Neural progenitor cell (in vitro differentiated cells): ENCODE data around the gene STMN3. TPM values are rescaled to one million over a fixed set of nuclear protein-coding genes. Genes with fewer than 3 reads are reported as not detected.
"Not testable (repeated sequence)": the region's sequence is repeated elsewhere in the genome, so short reads cannot be mapped to it uniquely, and the experiment has no call there.

ENCODE experiments used
- DNase-seq: peaks from one replicate; pipeline ENCODE4 v3.0.0-alpha.2; 2016; ENCODE audit warnings: low spot score
- H2AFZ ChIP-seq: fragments of 200-600 bp; sonication (generic); replicated peaks from 2 replicates; pipeline ENCODE4 v1.6.1; 2016; ENCODE audit warnings: antibody characterized with exemption
- H3F3A ChIP-seq: fragments of 200-600 bp; sonication (generic); 2 replicates; pipeline ENCODE4 v1.6.1; 2016; ENCODE audit warnings: antibody characterized with exemption, low read depth
- H3K27ac ChIP-seq: fragments of 200-600 bp; sonication (generic); 2 replicates; pipeline ENCODE4 v1.5.1; 2016; ENCODE audit warnings: mild to moderate bottlenecking
- H3K27me3 ChIP-seq: fragments of 200-600 bp; sonication (generic); 2 replicates; pipeline ENCODE4 v1.6.1; 2016; ENCODE audit warnings: mild to moderate bottlenecking, moderate library complexity
- H3K36me3 ChIP-seq: fragments of 200-600 bp; sonication (generic); 2 replicates; pipeline ENCODE4 v1.5.1; 2016
- H3K4me1 ChIP-seq: fragments of 200-600 bp; sonication (generic); 2 replicates; pipeline ENCODE4 v1.6.1; 2016; ENCODE audit warnings: mixed run types
- H3K4me2 ChIP-seq: fragments of 200-600 bp; sonication (generic); 2 replicates; pipeline ENCODE4 v1.6.1; 2016
- H3K4me3 ChIP-seq: fragments of 200-600 bp; sonication (generic); 2 replicates; pipeline ENCODE4 v1.5.1; 2016
- H3K79me2 ChIP-seq: fragments of 200-600 bp; sonication (generic); 2 replicates; pipeline ENCODE4 v1.6.1; 2016; ENCODE audit warnings: low read depth
- H3K9ac ChIP-seq: fragments of 200-600 bp; sonication (generic); 2 replicates; pipeline ENCODE4 v1.6.1; 2016
- H3K9me3 ChIP-seq: fragments of 200-600 bp; sonication (generic); 2 replicates; pipeline ENCODE4 v1.5.1; 2016; ENCODE audit warnings: low read depth
- H4K20me1 ChIP-seq: fragments of 200-600 bp; sonication (generic); 2 replicates; pipeline ENCODE4 v1.6.1; 2016; ENCODE audit warnings: low read depth
- H3K27ac Mint-ChIP-seq: 3 replicates; pipeline ENCODE4 v1.8.0; 2021; ENCODE audit warnings: mixed read lengths
- H3K27me3 Mint-ChIP-seq: 2 replicates; pipeline ENCODE4 v1.8.0; 2022; ENCODE audit warnings: low read depth, mild to moderate bottlenecking, inconsistent platforms, moderate library complexity, mixed read lengths; ENCODE audit not compliant: insufficient read depth
- H3K36me3 Mint-ChIP-seq: 3 replicates; pipeline ENCODE4 v1.8.0; 2021; ENCODE audit warnings: mixed read lengths
- H3K4me1 Mint-ChIP-seq: 3 replicates; pipeline ENCODE4 v1.8.0; 2021; ENCODE audit warnings: mixed read lengths
- H3K4me3 Mint-ChIP-seq: 3 replicates; pipeline ENCODE4 v1.8.0; 2021; ENCODE audit warnings: mild to moderate bottlenecking, moderate library complexity, mixed read lengths
- H3K9me3 Mint-ChIP-seq: 3 replicates; pipeline ENCODE4 v1.8.0; 2020; ENCODE audit warnings: mixed read lengths
- CTCF ChIP-seq: fragments of 200-600 bp; sonication (generic); IDR thresholded peaks from 2 replicates; pipeline ENCODE4 v1.5.1; 2017; ENCODE audit warnings: antibody characterized with exemption, mild to moderate bottlenecking
- EZH2 ChIP-seq: fragments of 200-600 bp; sonication (generic); IDR thresholded peaks from 2 replicates; pipeline ENCODE4 v1.6.1; 2017; ENCODE audit warnings: antibody characterized with exemption, mild to moderate bottlenecking, moderate library complexity
- EZH2phosphoT487 ChIP-seq: fragments of 200-600 bp; sonication (generic); IDR thresholded peaks from 2 replicates; pipeline ENCODE4 v1.6.1; 2017; ENCODE audit warnings: antibody characterized with exemption
- total RNA-seq: library from RNA; depleted of rRNA; stranded (reverse); fragments of >200 nt; gene quantifications from 2 replicates; pipeline ENCODE4 v1.2.3, GENCODE V29; 2015; ENCODE audit warnings: low replicate concordance

The STMN3 gene
- total RNA-seq, 1 donor from 2014 or later = 3.3 TPM

- no peaks in the 10 kb centered on the region for H3K79me2 ChIP-seq
- no peaks in the 10 kb centered on the region for H3K36me3 ChIP-seq
- H3K9ac ChIP-seq = no peak overlapping the region
Measured at GRCh38 chr20:63641792-63642523, 11.3 kb downstream of the STMN3 start.

DNA sequence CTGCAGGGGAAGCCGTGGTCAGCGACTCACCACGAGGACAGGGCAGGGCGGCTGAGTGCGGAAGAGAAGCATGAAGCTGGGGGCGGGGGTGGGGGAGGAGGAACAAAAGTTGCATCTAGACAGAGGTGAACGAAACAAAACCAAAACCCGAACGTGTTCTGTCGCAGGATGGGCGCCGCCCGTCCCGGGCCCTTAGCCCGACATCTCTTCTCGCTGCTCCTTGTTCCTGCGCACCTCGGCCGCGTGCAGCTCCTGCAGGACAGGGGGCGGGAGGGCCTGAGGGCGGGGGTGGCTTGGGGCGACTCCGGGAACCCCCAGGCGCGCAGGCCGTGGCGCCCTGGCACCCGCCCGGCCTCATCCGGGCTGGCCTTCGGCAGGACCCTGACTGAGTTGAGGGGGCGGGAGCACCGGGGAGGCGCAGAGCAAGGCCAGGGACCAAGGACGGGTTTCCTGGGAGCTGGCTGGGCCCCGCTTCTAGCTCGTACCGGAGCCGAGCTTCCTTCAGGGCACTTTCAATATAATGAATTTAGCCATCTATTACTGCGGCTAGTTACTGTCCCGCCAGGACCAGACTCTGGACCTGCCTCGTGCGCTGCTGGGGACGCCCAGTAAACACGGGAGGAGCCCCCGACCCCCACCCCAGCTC, 12.0 kb downstream of the STMN3 start:
- no peaks in the 10 kb centered on the region for H3K9me3 Mint-ChIP-seq
- peak overlapping the region; percentile 78 for H3K4me2 ChIP-seq
- no peak overlapping the region for H3K27ac Mint-ChIP-seq
- no peaks in the 10 kb centered on the region for H3K9me3 ChIP-seq
- H3K4me1 Mint-ChIP-seq = peaks cover 15% of the 10 kb centered on the region
- no peak for DNase-seq
- peaks cover 2% of the 10 kb centered on the region for H4K20me1 ChIP-seq
- H3F3A ChIP-seq = peaks cover 19% of the 10 kb centered on the region
- H3K4me3 Mint-ChIP-seq = no peak overlapping the region
- no peak overlapping the region for H3K27ac ChIP-seq
- peaks cover 11% of the 10 kb centered on the region for H3K4me1 ChIP-seq
- TF ChIP-seq EZH2phosphoT487 (no peak), EZH2 (no peak), CTCF (no peak)
- no peaks in the 10 kb centered on the region for H3K36me3 ChIP-seq
- no peak overlapping the region for H3K9ac ChIP-seq
- no peak overlapping the region for H2AFZ ChIP-seq
- peaks cover 17% of the 10 kb centered on the region for H3K27me3 ChIP-seq
- peaks cover 7% of the 10 kb centered on the region for H3K27me3 Mint-ChIP-seq
- no peaks in the 10 kb centered on the region for H3K36me3 Mint-ChIP-seq
- H3K79me2 ChIP-seq = no peaks in the 10 kb centered on the region
- H3K4me3 ChIP-seq = peak overlapping the region; percentile 37

More at GRCh38 chr20:63641792-63642523, 11.3 kb downstream of the STMN3 start:
- H3K9me3 ChIP-seq = no peaks in the 10 kb centered on the region
- H3K27ac ChIP-seq = no peak overlapping the region
- peak; percentile 95 for DNase-seq
- Mint-ChIP-seq H3K27ac (no peak overlapping the region), H3K9me3 (no peaks in the 10 kb centered on the region), H3K4me3 (peak overlapping the region; percentile 73), H3K36me3 (no peaks in the 10 kb centered on the region), H3K4me1 (peaks cover 13% of the 10 kb centered on the region), H3K27me3 (peaks cover 7% of the 10 kb centered on the region)
- peaks cover 9% of the 10 kb centered on the region for H3K4me1 ChIP-seq
- H3F3A ChIP-seq = peaks cover 18% of the 10 kb centered on the region
- peaks cover 2% of the 10 kb centered on the region for H4K20me1 ChIP-seq
- TF ChIP-seq CTCF = peak; percentile 55
- TF ChIP-seq EZH2 = no peak
- no peak for TF ChIP-seq EZH2phosphoT487
- H3K4me2 ChIP-seq = peak overlapping the region; percentile 96
- no peak overlapping the region for H2AFZ ChIP-seq
- peak overlapping the region; percentile 71 for H3K4me3 ChIP-seq
- H3K27me3 ChIP-seq = peaks cover 17% of the 10 kb centered on the region

- H3K9me3 ChIP-seq, H2AFZ ChIP-seq, H3K79me2 ChIP-seq, H3K4me2 ChIP-seq, H3K36me3 ChIP-seq, H3K4me3 Mint-ChIP-seq, H4K20me1 ChIP-seq, H3K9me3 Mint-ChIP-seq, H3K4me3 ChIP-seq, H3K27ac Mint-ChIP-seq, DNase-seq, H3K9ac ChIP-seq, H3K27ac ChIP-seq, H3K36me3 Mint-ChIP-seq, H3K27me3 Mint-ChIP-seq: not testable (repeated sequence)
- Histone ChIP-seq H3K27me3 (peaks cover 17% of the 10 kb centered on the region), H3F3A (peaks cover 19% of the 10 kb centered on the region), H3K4me1 (peaks cover 11% of the 10 kb centered on the region)
- peaks cover 13% of the 10 kb centered on the region for H3K4me1 Mint-ChIP-seq
Measured at GRCh38 chr20:63640686-63641085, 12.5 kb downstream of the STMN3 start.

DNA sequence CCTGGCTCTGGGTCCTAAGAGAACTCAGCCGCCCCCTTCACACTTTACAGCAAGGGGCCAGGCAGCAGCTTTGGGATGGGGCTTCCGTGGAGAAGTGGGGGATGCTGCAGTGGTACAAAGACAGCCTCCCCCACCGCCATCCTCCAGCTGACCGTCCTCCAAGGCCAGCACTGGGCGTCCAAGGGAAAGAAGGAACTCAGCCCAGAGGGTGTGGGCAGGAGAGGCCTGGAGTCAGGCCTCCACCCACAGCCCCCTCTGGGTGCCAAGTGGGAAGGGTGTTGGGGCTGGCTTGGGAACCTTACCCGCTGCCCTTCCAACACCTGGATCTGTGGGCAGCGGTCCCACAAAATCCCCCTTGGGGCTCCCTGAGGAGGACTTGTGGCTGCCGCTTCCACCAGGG, 13.1 kb downstream of the STMN3 start:
- H4K20me1 ChIP-seq = peaks cover 2% of the 10 kb centered on the region
- H3K4me3 ChIP-seq = no peak overlapping the region
- H3K4me2 ChIP-seq = no peak overlapping the region
- H3K27me3 ChIP-seq = peaks cover 17% of the 10 kb centered on the region
- no peaks in the 10 kb centered on the region for H3K36me3 ChIP-seq
- H3F3A ChIP-seq = peaks cover 19% of the 10 kb centered on the region
- H3K36me3 Mint-ChIP-seq = no peaks in the 10 kb centered on the region
- H3K27me3 Mint-ChIP-seq = peaks cover 7% of the 10 kb centered on the region
- no peak overlapping the region for H3K4me3 Mint-ChIP-seq
- H3K79me2 ChIP-seq = no peaks in the 10 kb centered on the region
- TF ChIP-seq EZH2phosphoT487 = no peak
- no peak for TF ChIP-seq CTCF
- TF ChIP-seq EZH2 = no peak
- H3K9me3 ChIP-seq = no peaks in the 10 kb centered on the region
- H3K4me1 ChIP-seq = peaks cover 11% of the 10 kb centered on the region
- H3K9me3 Mint-ChIP-seq = no peaks in the 10 kb centered on the region
- no peak overlapping the region for H2AFZ ChIP-seq
- H3K27ac ChIP-seq = no peak overlapping the region
- H3K9ac ChIP-seq = no peak overlapping the region
- no peak overlapping the region for H3K27ac Mint-ChIP-seq
- peaks cover 13% of the 10 kb centered on the region for H3K4me1 Mint-ChIP-seq
- no peak for DNase-seq
